Measurements from ENCODE around the gene CALM3.

CALM3 gene

GRCh38 chr19:46631481-46631880 is 30.4 kb downstream of the CALM3 start:
- DNase-seq (ENCODE audit: extremely low spot score) = no peak
- CTCF ChIA-PET = interaction anchor here (1.2 to 5.0 kb wide), 5 partner anchors 10 to 30 kb away, joined by 3 to 36 read pairs (median 19); partner anchors contain the start of gene DACT3
- POLR2A ChIA-PET = interaction anchor here (0.5 kb wide), 1 partner anchor 1367 kb away, joined by 3 read pairs; no protein-coding TSS in a partner anchor
- TF ChIP-seq CTCF (IDR thresholded peaks at IDR 0.05; ENCODE audit: control extremely low read depth, extremely low read depth, low read depth, missing control alignments) = no peak

- POLR2A ChIA-PET = no interaction called here
- no peak for DNase-seq (ENCODE audit: extremely low spot score)
- TF ChIP-seq CTCF (IDR thresholded peaks at IDR 0.05; ENCODE audit: control extremely low read depth, extremely low read depth, low read depth, missing control alignments) = no peak
- CTCF ChIA-PET = interaction anchor here (0.9 to 5.0 kb wide), 6 partner anchors 11 to 207 kb away, joined by 3 to 36 read pairs (median 18); partner anchors contain the start of gene DACT3
These were observed 32.0 kb downstream of the CALM3 start for GRCh38 chr19:46633130-46633529.

GRCh38 chr19:46634045-46634655 is 33.0 kb downstream of the CALM3 start:
- peak; percentile 95 for DNase-seq (ENCODE audit: extremely low spot score)
- TF ChIP-seq CTCF (IDR thresholded peaks at IDR 0.05; ENCODE audit: control extremely low read depth, extremely low read depth, low read depth, missing control alignments) = no peak
- ChIA-PET CTCF (interaction anchor here (0.9 to 5.0 kb wide), 6 partner anchors 8 to 206 kb away, joined by 3 to 36 read pairs (median 18); partner anchors contain the start of gene DACT3), POLR2A (interaction anchor here (0.6 kb wide), 1 partner anchor 198 kb away, joined by 3 read pairs; no protein-coding TSS in a partner anchor)

- no peak for DNase-seq (ENCODE audit: extremely low spot score)
These were observed 33.6 kb downstream of the CALM3 start for GRCh38 chr19:46634656-46635218.

GRCh38 chr19:46635920-46636761 is 35.0 kb downstream of the CALM3 start, which contains the start of gene GNG8:
Gene GNG8 (minus strand): TSS chr19:46636202. CDS start chr19:46634682, 1,520 bp downstream.
- no peak for TF ChIP-seq CTCF (IDR thresholded peaks at IDR 0.05; ENCODE audit: control extremely low read depth, extremely low read depth, low read depth, missing control alignments)
- DNase-seq (ENCODE audit: extremely low spot score) = no peak

More at GRCh38 chr19:46634656-46635218, 33.6 kb downstream of the CALM3 start:
- ChIA-PET CTCF (interaction anchor here (1.2 to 5.0 kb wide), 4 partner anchors 9 to 21 kb away, joined by 4 to 36 read pairs (median 27); no protein-coding TSS in a partner anchor), POLR2A (interaction anchor here (0.6 kb wide), 1 partner anchor 198 kb away, joined by 3 read pairs; no protein-coding TSS in a partner anchor)
- no peak for TF ChIP-seq CTCF (IDR thresholded peaks at IDR 0.05; ENCODE audit: control extremely low read depth, extremely low read depth, low read depth, missing control alignments)

GRCh38 chr19:46637224-46637623 is 36.1 kb downstream of the CALM3 start:
- TF ChIP-seq CTCF (IDR thresholded peaks at IDR 0.05; ENCODE audit: control extremely low read depth, extremely low read depth, low read depth, missing control alignments) = no peak
- ChIA-PET CTCF (interaction anchor here (1.0 to 1.8 kb wide), 9 partner anchors 11 to 116 kb away, joined by 3 to 13 read pairs (median 3); partner anchors contain the start of gene DACT3), POLR2A (no interaction called here)

More at GRCh38 chr19:46635920-46636761, 35.0 kb downstream of the CALM3 start, which contains the start of gene GNG8:
- POLR2A ChIA-PET = interaction anchor here (0.5 to 0.6 kb wide), 2 partner anchors 25 kb away, joined by 3 read pairs; partner anchors contain the start of gene DACT3
- CTCF ChIA-PET = interaction anchor here (1.1 to 1.8 kb wide), 4 partner anchors 12 to 25 kb away, joined by 3 to 13 read pairs (median 4); partner anchors contain the start of gene DACT3

More at GRCh38 chr19:46637224-46637623, 36.1 kb downstream of the CALM3 start:
- no peak for DNase-seq (ENCODE audit: extremely low spot score)

Data from GM10248 (cell line).